HepG2 (cell line): Measurements from ENCODE around the gene PYY. TPM values are rescaled to one million over a fixed set of nuclear protein-coding genes. Genes with fewer than 3 reads are reported as not detected.

Experiments used
- BHLHE40 ChIP-seq: IDR thresholded peaks from 2 replicates; pipeline ENCODE4 v1.6.1; 2011; ENCODE audit warnings: low read length, improper control_type of control experiment
- CHD4 ChIP-seq: fragments of 200-600 bp; sonication (generic); IDR thresholded peaks from 2 replicates; pipeline ENCODE4 v1.7.0; 2017; ENCODE audit warnings: mild to moderate bottlenecking, low read length, borderline replicate concordance
- GRHL1 ChIP-seq: sonication (generic); formaldehyde crosslinking; conservative IDR thresholded peaks from 2 replicates; pipeline ENCODE4 v1.8.0; 2022; ENCODE audit warnings: missing genetic modification reagents
- HNRNPUL1 ChIP-seq: fragments of 200-400 bp; formaldehyde crosslinking; IDR thresholded peaks from 2 replicates; pipeline ENCODE4 v1.6.1; 2017; ENCODE audit warnings: low read depth, mild to moderate bottlenecking, low read length, moderate library complexity
- LCORL ChIP-seq, 2 experiments: fragments of 450-650 bp in 1 of 2; sonication (generic) in 1 of 2; formaldehyde crosslinking in 1 of 2; IDR thresholded peaks; 2 replicates each; pipeline versions ENCODE4 v1.5.0 to v1.6.1; 2017 to 2020; ENCODE audit warnings: antibody characterized with exemption in 1 of 2, missing genetic modification reagents in 1 of 2
- MEF2D ChIP-seq: sonication (generic); formaldehyde crosslinking; IDR thresholded peaks from 2 replicates; pipeline ENCODE4 v1.5.1; 2020; ENCODE audit warnings: mild to moderate bottlenecking, missing genetic modification reagents
- RXRA ChIP-seq: sonication (generic); formaldehyde crosslinking; IDR thresholded peaks from 2 replicates; pipeline ENCODE4 v1.5.1; 2020; ENCODE audit warnings: missing genetic modification reagents
- SMAD1 ChIP-seq: sonication (generic); formaldehyde crosslinking; IDR thresholded peaks from 2 replicates; pipeline ENCODE4 v1.4.0; 2020; ENCODE audit warnings: missing genetic modification reagents, low read depth, mild to moderate bottlenecking, borderline replicate concordance
- SP1 ChIP-seq, 2 experiments: fragments of 450-650 bp in 1 of 2; sonication (generic) in 1 of 2; formaldehyde crosslinking in 1 of 2; IDR thresholded peaks; 2 replicates each; pipeline versions ENCODE4 v1.4.0 to v1.6.1; 2016 to 2020; ENCODE audit warnings: missing genetic modification reagents in 1 of 2
- THAP7 ChIP-seq: sonication (generic); formaldehyde crosslinking; IDR thresholded peaks from 2 replicates; pipeline ENCODE4 v1.8.1; 2023; ENCODE audit warnings: mild to moderate bottlenecking, missing genetic modification reagents
- TRAFD1 ChIP-seq: sonication (generic); formaldehyde crosslinking; IDR thresholded peaks from 2 replicates; pipeline ENCODE4 v1.5.1; 2020; ENCODE audit warnings: missing genetic modification reagents, mild to moderate bottlenecking, borderline replicate concordance
- ZBTB4 ChIP-seq: sonication (generic); formaldehyde crosslinking; IDR thresholded peaks from 2 replicates; pipeline ENCODE4 v1.4.0; 2020; ENCODE audit warnings: missing genetic modification reagents, mild to moderate bottlenecking, borderline replicate concordance
- ZNF260 ChIP-seq: sonication (generic); formaldehyde crosslinking; IDR thresholded peaks from 2 replicates; pipeline ENCODE4 v1.4.0; 2020; ENCODE audit warnings: missing genetic modification reagents, low read depth, mild to moderate bottlenecking, borderline replicate concordance
- ZNF383 ChIP-seq: sonication (generic); formaldehyde crosslinking; IDR thresholded peaks from 2 replicates; pipeline ENCODE4 v1.4.0; 2020; ENCODE audit warnings: missing genetic modification reagents, mild to moderate bottlenecking, borderline replicate concordance
- ZNF512B ChIP-seq: sonication (generic); formaldehyde crosslinking; IDR thresholded peaks from 2 replicates; pipeline ENCODE4 v1.5.1; 2020; ENCODE audit warnings: missing genetic modification reagents, mild to moderate bottlenecking, borderline replicate concordance
- ZNF563 ChIP-seq: sonication (generic); formaldehyde crosslinking; IDR thresholded peaks from 2 replicates; pipeline ENCODE4 v1.8.0; 2022; ENCODE audit warnings: mild to moderate bottlenecking, moderate library complexity, missing genetic modification reagents
- ZNF580 ChIP-seq: IDR thresholded peaks from 2 replicates; pipeline ENCODE4 v1.6.1; 2016; ENCODE audit warnings: low read depth, borderline replicate concordance
- ZNF773 ChIP-seq: sonication (generic); formaldehyde crosslinking; IDR thresholded peaks from 2 replicates; pipeline ENCODE4 v1.4.0; 2020; ENCODE audit warnings: missing genetic modification reagents, borderline replicate concordance
- polyA plus RNA-seq, 8 experiments: library from polyadenylated mRNA; depleted of rRNA in 3 of 8; stranded (reverse) in 7 of 8; unstranded in 1 of 8; fragments of >200 nt; fragmentation: Illumina TruSeq in 4 of 8; extraction: Trizol in 4 of 8; gene quantifications; 2 replicates each; pipeline versions ENCODE4 v1.2.1 to v1.2.3, GENCODE V29; 2011 to 2016; ENCODE audit warnings: low read depth in 4 of 8, missing spikeins in 1 of 8, mixed read lengths in 1 of 8; ENCODE audit not compliant: insufficient read depth in 1 of 8
- total RNA-seq, 5 experiments: library from RNA; depleted of rRNA; stranded (reverse); fragments of >200 nt; fragmentation: Illumina TruSeq; extraction: Trizol; gene quantifications; 2 replicates each; pipeline ENCODE4 v1.2.3, GENCODE V29; 2016; ENCODE audit warnings: low read depth in 1 of 5

The PYY gene
- total and polyA plus RNA-seq, 2 of the 13 experiments (the other 11 are each of a cell fraction or from before 2014, with no cell fraction given), result 0.25 TPM; not detected in 1

- TF ChIP-seq ZBTB4 (CRISPR knock-in tag) (no peak), HNRNPUL1 (peak; percentile 69; the same call in 1 of the 2 replicates), ZNF580 (CRISPR knock-in tag) (peak; percentile 53; the same call in 1 of the 2 replicates), CHD4 (no peak), THAP7 (CRISPR knock-in tag) (no peak), ZNF512B (no peak), BHLHE40 (no peak), ZNF563 (CRISPR knock-in tag) (no peak), RXRA (CRISPR knock-in tag) (peak; percentile 93), TRAFD1 (CRISPR knock-in tag) (no peak), SMAD1 (CRISPR knock-in tag) (no peak), GRHL1 (no peak), ZNF260 (CRISPR knock-in tag) (no peak), ZNF773 (CRISPR knock-in tag) (no peak), MEF2D (CRISPR knock-in tag) (peak; percentile 22; the same call in 1 of the 2 replicates), LCORL (IDR thresholded peaks at IDR 0.05) (no peak), LCORL (CRISPR knock-in tag; IDR thresholded peaks at IDR 0.05) (0 out of 2 replicates have a peak, but pooled peaks have one; percentile 43), SP1 (IDR thresholded peaks at IDR 0.05) (no peak), SP1 (CRISPR knock-in tag; IDR thresholded peaks at IDR 0.05) (no peak), ZNF383 (CRISPR knock-in tag) (no peak)
Measured at GRCh38 chr17:43931062-43931571, 22.6 kb downstream of the PYY start (continued).
